ENCODE data around the gene DNAJC17. TPM values are rescaled to one million over a fixed set of nuclear protein-coding genes. Genes with fewer than 3 reads are reported as not detected.

Gene DNAJC17
- total and polyA plus RNA-seq, 4 experiments from 2014 or later: 24.3 to 43.9 (median 36.0) TPM

DNA sequence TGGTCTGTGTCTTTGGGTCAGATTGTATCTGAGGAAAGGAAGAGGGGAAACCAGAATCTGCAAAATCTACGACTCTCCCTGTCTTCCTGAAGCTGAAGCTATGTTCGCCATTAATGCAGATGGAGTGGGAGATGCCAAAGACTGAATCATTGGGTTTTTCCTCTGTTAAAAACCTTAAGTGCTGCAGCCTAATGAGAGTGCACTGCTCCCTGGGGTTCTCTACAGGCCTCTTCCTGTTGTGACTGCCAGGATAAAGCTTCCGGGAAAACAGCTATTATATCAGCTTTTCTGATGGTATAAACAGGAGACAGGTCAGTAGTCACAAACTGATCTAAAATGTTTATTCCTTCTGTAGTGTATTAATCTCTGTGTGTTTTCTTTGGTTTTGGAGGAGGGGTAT lies 76.2 kb downstream of the DNAJC17 start:
- peak overlapping the region in 2 of 7 donors; percentile 25 to 32 for H3K27ac Mint-ChIP-seq
- H3K27ac ChIP-seq (ENCODE audit: low read depth, low read length): no peak overlapping the region
- ChIA-PET CTCF (ENCODE audit: partially characterized antibody) (interaction anchor here (0.6 to 1.2 kb wide), 4 partner anchors 8 to 141 kb away, joined by 3 to 7 read pairs (median 3); no protein-coding TSS in a partner anchor), POLR2A (ENCODE audit: partially characterized antibody) (no interaction called here)
- H3K27me3 Mint-ChIP-seq: no peaks in the 10 kb centered on the region
- H3K4me1 ChIP-seq (ENCODE audit: insufficient read depth, low read length): no peaks in the 10 kb centered on the region
- H3K4me3 ChIP-seq (ENCODE audit: low read length in 2 of 2): no peak overlapping the region
- H3K4me1 Mint-ChIP-seq: peaks cover 0 to 2% (median 0%) of the 10 kb centered on the region in 4 donors
- intact Hi-C loops (cut with micrococcal nuclease): no loop called here
- H3K9me3 Mint-ChIP-seq: no peaks in the 10 kb centered on the region
- peaks cover 8% of the 10 kb centered on the region for H3K36me3 ChIP-seq (ENCODE audit: insufficient read depth, low read length)
- no peak for DNase-seq
- H3K36me3 Mint-ChIP-seq: peaks cover 6 to 31% of the 10 kb centered on the region in 2 donors
- no peaks in the 10 kb centered on the region for H3K9me3 ChIP-seq (ENCODE audit: control insufficient read depth in 1 of 2, low read length in 2 of 2)
- H3K4me3 Mint-ChIP-seq: no peak overlapping the region
- H3K27me3 ChIP-seq (ENCODE audit: insufficient read depth, low read length): no peaks in the 10 kb centered on the region

DNA sequence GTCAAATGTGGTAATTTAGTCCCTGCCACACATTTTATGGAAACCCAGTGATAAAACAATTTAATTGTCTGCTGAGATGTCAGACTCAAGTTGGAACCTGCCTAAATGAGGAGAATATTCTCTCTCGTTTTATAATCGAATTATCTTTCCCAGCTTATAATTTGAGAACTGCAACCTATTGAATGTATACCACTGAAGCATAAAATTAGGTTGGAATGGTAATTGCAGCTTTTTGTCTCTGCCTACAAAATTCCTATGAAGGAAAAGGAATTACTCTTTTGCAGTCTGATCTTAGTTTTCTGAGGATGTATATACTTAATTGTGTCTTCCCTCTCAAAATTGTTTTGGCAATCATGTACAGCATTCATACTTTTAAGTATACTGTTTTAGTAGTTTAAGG lies 83.4 kb downstream of the DNAJC17 start:
- H3K4me3 Mint-ChIP-seq: no peak overlapping the region
- H3K27me3 Mint-ChIP-seq: no peaks in the 10 kb centered on the region
- CTCF ChIA-PET (ENCODE audit: partially characterized antibody): interaction anchor here (0.7 kb wide), 1 partner anchor 40 kb away, joined by 3 read pairs; no protein-coding TSS in a partner anchor
- Histone ChIP-seq H3K4me1 (ENCODE audit: insufficient read depth, low read length) (no peaks in the 10 kb centered on the region), H3K9me3 (ENCODE audit: control insufficient read depth in 1 of 2, low read length in 2 of 2) (no peaks in the 10 kb centered on the region), H3K4me3 (ENCODE audit: low read length in 2 of 2) (no peak overlapping the region), H3K27ac (ENCODE audit: low read depth, low read length) (no peak overlapping the region), H3K27me3 (ENCODE audit: insufficient read depth, low read length) (no peaks in the 10 kb centered on the region), H3K36me3 (ENCODE audit: insufficient read depth, low read length) (no peaks in the 10 kb centered on the region)
- POLR2A ChIA-PET (ENCODE audit: partially characterized antibody): no interaction called here
- intact Hi-C loops (cut with micrococcal nuclease): no loop called here
- DNase-seq: no peak
- peaks cover 0 to 2% (median under 1%) of the 10 kb centered on the region in 4 donors for H3K4me1 Mint-ChIP-seq
- H3K36me3 Mint-ChIP-seq: no peaks in the 10 kb centered on the region
- no peaks in the 10 kb centered on the region for H3K9me3 Mint-ChIP-seq
- no peak overlapping the region for H3K27ac Mint-ChIP-seq

DNA sequence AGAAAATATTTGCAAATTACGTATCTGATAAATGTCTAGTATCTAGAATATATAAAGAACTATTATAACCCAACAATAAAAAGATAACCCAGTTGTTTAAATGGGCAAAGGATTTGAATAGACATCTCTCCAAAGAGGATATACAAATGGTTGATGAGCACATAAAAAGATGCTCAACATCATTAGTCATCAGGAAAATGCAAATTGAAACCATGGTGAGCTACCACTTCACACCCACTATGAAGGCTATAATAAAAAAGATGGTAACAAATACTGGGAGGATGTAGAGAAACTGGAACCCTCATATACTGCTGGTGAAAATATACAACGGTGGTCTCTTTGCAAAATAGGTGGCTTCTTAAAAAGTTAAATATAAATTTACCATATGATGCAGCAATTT lies 84.3 kb downstream of the DNAJC17 start:
- no peaks in the 10 kb centered on the region for H3K9me3 ChIP-seq (ENCODE audit: control insufficient read depth in 1 of 2, low read length in 2 of 2)
- H3K27ac Mint-ChIP-seq: no peak overlapping the region
- no peaks in the 10 kb centered on the region for H3K36me3 ChIP-seq (ENCODE audit: insufficient read depth, low read length)
- intact Hi-C loops (cut with micrococcal nuclease): no loop called here
- POLR2A ChIA-PET (ENCODE audit: partially characterized antibody): interaction anchor here (0.6 kb wide), 1 partner anchor 136 kb away, joined by 3 read pairs; no protein-coding TSS in a partner anchor
- no peaks in the 10 kb centered on the region for H3K4me1 ChIP-seq (ENCODE audit: insufficient read depth, low read length)
- no peak overlapping the region for H3K27ac ChIP-seq (ENCODE audit: low read depth, low read length)
- H3K4me1 Mint-ChIP-seq: peaks cover 0 to 2% (median under 1%) of the 10 kb centered on the region in 4 donors
- H3K4me3 Mint-ChIP-seq: no peak overlapping the region
- no peak for DNase-seq
- no peaks in the 10 kb centered on the region for H3K36me3 Mint-ChIP-seq
- no peaks in the 10 kb centered on the region for H3K27me3 Mint-ChIP-seq
- CTCF ChIA-PET (ENCODE audit: partially characterized antibody): interaction anchor here (1.8 kb wide), 1 partner anchor 8 kb away, joined by 7 read pairs; no protein-coding TSS in a partner anchor
- H3K4me3 ChIP-seq (ENCODE audit: low read length in 2 of 2): no peak overlapping the region
- H3K27me3 ChIP-seq (ENCODE audit: insufficient read depth, low read length): no peaks in the 10 kb centered on the region
- no peaks in the 10 kb centered on the region for H3K9me3 Mint-ChIP-seq

DNA sequence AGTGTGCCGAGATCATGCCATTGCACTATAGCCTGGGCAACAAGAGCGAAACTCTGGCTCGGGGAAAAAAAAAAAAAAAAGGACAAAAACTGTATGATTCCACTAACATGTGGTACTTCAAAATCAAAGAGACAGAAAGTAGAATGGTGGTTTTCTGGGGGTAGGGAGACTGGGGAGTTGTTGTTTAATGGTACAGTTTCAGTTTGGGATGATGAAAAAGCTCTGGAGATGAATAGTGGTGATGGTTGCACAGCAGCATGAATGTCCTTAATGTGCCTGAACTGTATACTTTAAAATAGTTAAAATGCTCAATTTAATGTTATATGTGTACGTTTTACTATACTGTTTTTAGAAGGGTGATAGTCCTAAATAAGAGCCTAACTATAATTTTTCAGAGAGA lies 84.9 kb downstream of the DNAJC17 start:
- Mint-ChIP-seq H3K27me3 (no peaks in the 10 kb centered on the region), H3K4me3 (no peak overlapping the region), H3K4me1 (peaks cover 0 to 2% (median under 1%) of the 10 kb centered on the region in 4 donors), H3K27ac (peak overlapping the region in 2 of 7 donors; percentile 19 to 25), H3K36me3 (no peaks in the 10 kb centered on the region), H3K9me3 (no peaks in the 10 kb centered on the region)
- Histone ChIP-seq H3K4me1 (ENCODE audit: insufficient read depth, low read length) (no peaks in the 10 kb centered on the region), H3K27me3 (ENCODE audit: insufficient read depth, low read length) (no peaks in the 10 kb centered on the region), H3K4me3 (ENCODE audit: low read length in 2 of 2) (no peak overlapping the region), H3K36me3 (ENCODE audit: insufficient read depth, low read length) (no peaks in the 10 kb centered on the region), H3K27ac (ENCODE audit: low read depth, low read length) (no peak overlapping the region), H3K9me3 (ENCODE audit: control insufficient read depth in 1 of 2, low read length in 2 of 2) (no peaks in the 10 kb centered on the region)
- ChIA-PET POLR2A (ENCODE audit: partially characterized antibody) (interaction anchor here (0.6 kb wide), 1 partner anchor 136 kb away, joined by 3 read pairs; no protein-coding TSS in a partner anchor), CTCF (ENCODE audit: partially characterized antibody) (interaction anchor here (1.8 kb wide), 1 partner anchor 9 kb away, joined by 7 read pairs; no protein-coding TSS in a partner anchor)
- intact Hi-C loops (cut with micrococcal nuclease): no loop called here
- DNase-seq: no peak

DNA sequence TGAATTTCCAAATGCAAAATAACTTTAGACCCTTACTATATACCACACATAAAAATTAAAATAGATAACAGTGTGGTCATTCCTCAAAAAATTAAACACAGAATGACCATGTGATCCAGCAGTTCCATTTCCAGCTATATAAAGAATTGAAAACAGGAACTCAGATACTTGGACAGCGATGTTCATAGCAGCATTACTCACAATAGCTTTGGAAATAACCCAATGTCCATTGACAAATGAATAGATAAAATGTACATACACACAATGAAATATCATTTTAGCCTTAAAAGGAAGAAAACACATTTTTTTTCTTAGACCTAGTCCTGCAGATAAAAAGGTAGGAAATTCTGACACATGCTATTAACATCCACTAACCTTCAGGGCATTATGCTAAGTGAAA lies 85.6 kb downstream of the DNAJC17 start:
- H3K9me3 Mint-ChIP-seq: no peaks in the 10 kb centered on the region
- POLR2A ChIA-PET (ENCODE audit: partially characterized antibody): no interaction called here

DNA sequence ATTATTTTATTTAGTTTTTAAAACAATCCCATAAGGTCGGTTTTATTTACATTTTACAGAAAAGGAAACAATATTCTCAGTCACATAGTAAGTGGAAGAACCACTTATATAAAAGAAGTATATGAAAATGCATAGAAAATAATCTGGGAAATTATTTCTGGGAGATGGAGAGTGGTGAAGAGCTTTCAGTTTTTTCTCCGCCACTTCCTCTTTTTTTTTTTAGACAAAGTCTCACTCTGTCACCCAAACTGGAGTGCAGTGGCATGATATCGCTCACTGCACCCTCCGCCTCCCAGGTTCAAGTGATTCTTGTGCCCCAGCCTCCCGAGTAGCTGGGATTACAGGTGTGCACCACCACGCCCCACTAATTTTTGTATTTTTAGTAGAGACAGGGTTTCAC lies 91.1 kb downstream of the DNAJC17 start:
- Histone ChIP-seq H3K9me3 (ENCODE audit: control insufficient read depth in 1 of 2, low read length in 2 of 2) (no peaks in the 10 kb centered on the region), H3K27ac (ENCODE audit: low read depth, low read length) (no peak overlapping the region), H3K4me3 (ENCODE audit: low read length in 2 of 2) (no peak overlapping the region), H3K27me3 (ENCODE audit: insufficient read depth, low read length) (no peaks in the 10 kb centered on the region), H3K36me3 (ENCODE audit: insufficient read depth, low read length) (no peaks in the 10 kb centered on the region), H3K4me1 (ENCODE audit: insufficient read depth, low read length) (no peaks in the 10 kb centered on the region)
- no peak overlapping the region for H3K4me3 Mint-ChIP-seq
- peak overlapping the region in 1 of 7 donors; percentile 8 for H3K27ac Mint-ChIP-seq
- H3K36me3 Mint-ChIP-seq: no peaks in the 10 kb centered on the region
- intact Hi-C loops (cut with micrococcal nuclease): no loop called here
- POLR2A ChIA-PET (ENCODE audit: partially characterized antibody): no interaction called here
- DNase-seq: no peak
- no peaks in the 10 kb centered on the region for H3K4me1 Mint-ChIP-seq
- CTCF ChIA-PET (ENCODE audit: partially characterized antibody): interaction anchor here (0.7 kb wide), 1 partner anchor 658 kb away, joined by 3 read pairs; no protein-coding TSS in a partner anchor
- H3K27me3 Mint-ChIP-seq: no peaks in the 10 kb centered on the region
- no peaks in the 10 kb centered on the region for H3K9me3 Mint-ChIP-seq

More for the DNA sequence above, 85.6 kb downstream of the DNAJC17 start:
- Histone ChIP-seq H3K9me3 (ENCODE audit: control insufficient read depth in 1 of 2, low read length in 2 of 2) (no peaks in the 10 kb centered on the region), H3K4me1 (ENCODE audit: insufficient read depth, low read length) (no peaks in the 10 kb centered on the region), H3K27ac (ENCODE audit: low read depth, low read length) (no peak overlapping the region), H3K36me3 (ENCODE audit: insufficient read depth, low read length) (no peaks in the 10 kb centered on the region), H3K4me3 (ENCODE audit: low read length in 2 of 2) (no peak overlapping the region), H3K27me3 (ENCODE audit: insufficient read depth, low read length) (no peaks in the 10 kb centered on the region)
- CTCF ChIA-PET (ENCODE audit: partially characterized antibody): interaction anchor here (1.8 kb wide), 1 partner anchor 10 kb away, joined by 7 read pairs; no protein-coding TSS in a partner anchor
- intact Hi-C loops (cut with micrococcal nuclease): no loop called here
- Mint-ChIP-seq H3K27me3 (no peaks in the 10 kb centered on the region), H3K4me1 (peaks cover 0 to 2% (median under 1%) of the 10 kb centered on the region in 4 donors), H3K4me3 (no peak overlapping the region), H3K36me3 (no peaks in the 10 kb centered on the region), H3K27ac (no peak overlapping the region)
- DNase-seq: no peak
